Stimulated activated CD8-positive, alpha-beta memory T cell treated with anti-CD3 and anti-CD28 coated beads, Interleukin-4, amount 100 ng/mL, for 48 hours (primary cell): Measurements from ENCODE around the gene PCDHGA8.
"Not testable (repeated sequence)": the region's sequence is repeated elsewhere in the genome, so short reads cannot be mapped to it uniquely, and the experiment has no call there.

Source experiments
- DNase-seq: peaks from one replicate; pipeline ENCODE4 v3.0.0-alpha.2; 2020

Gene PCDHGA8

DNA sequence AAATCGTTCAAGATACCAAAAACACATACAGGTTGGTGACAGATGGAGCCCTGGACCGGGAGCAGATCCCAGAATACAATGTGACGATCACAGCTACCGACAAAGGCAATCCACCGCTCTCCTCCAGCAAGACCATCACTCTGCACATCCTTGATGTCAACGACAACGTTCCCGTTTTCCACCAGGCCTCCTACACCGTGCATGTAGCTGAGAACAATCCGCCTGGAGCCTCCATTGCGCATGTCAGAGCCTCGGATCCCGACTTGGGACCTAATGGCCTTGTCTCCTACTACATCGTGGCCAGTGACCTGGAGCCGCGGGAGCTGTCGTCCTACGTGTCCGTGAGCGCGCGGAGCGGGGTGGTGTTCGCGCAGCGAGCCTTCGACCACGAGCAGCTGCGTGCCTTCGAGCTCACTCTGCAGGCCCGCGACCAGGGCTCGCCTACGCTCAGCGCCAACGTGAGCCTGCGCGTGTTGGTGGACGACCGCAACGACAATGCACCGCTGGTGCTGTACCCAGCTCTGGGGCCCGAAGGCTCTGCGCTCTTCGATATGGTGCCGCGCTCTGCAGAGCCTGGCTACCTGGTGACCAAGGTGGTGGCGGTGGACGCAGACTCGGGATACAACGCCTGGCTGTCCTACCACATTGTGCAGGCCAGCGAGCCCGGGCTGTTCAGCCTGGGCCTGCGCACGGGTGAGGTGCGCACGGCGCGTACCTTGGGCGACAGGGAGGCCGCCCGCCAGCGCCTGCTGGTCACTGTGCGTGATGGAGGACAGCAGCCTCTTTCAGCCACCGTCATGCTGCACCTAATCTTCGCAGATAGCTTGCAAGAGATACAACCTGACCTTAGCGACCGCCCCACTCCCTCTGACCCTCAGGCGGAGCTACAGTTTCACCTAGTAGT lies 20.6 kb upstream of the PCDHGA8 start:
- no peak for DNase-seq

DNA sequence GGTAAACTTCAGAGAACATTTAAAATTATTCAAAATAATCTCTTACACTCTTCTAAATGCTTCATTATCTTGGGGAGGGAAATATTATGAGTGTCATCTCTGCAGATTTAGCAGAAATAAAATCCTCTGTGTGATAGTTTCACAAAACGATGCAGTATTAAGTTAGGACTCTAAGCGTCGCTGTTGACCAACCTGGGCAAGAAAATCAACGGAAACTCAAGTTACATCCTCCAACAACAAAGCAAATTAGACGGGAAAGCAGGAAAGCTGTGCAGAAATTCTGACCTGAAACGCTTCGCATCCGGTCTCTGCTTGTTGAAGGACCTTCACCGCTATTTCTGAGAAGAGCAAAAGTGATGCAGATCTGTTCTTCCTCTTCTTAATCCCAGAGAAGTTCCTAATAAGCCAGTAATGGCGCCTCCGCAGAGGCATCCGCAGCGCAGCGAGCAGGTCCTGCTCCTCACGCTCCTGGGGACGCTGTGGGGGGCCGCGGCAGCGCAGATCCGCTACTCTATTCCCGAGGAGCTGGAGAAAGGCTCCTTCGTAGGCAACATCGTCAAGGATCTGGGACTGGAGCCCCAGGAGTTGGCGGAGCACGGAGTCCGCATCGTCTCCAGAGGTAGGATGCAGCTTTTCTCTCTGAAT lies 18.6 kb upstream of the PCDHGA8 start, which contains the start of gene PCDHGA6:
Gene PCDHGA6 (plus strand): TSS at position 219 of the 645 bp plus-strand sequence. CDS start 193 bp downstream, at position 412.
- no peak for DNase-seq

DNA sequence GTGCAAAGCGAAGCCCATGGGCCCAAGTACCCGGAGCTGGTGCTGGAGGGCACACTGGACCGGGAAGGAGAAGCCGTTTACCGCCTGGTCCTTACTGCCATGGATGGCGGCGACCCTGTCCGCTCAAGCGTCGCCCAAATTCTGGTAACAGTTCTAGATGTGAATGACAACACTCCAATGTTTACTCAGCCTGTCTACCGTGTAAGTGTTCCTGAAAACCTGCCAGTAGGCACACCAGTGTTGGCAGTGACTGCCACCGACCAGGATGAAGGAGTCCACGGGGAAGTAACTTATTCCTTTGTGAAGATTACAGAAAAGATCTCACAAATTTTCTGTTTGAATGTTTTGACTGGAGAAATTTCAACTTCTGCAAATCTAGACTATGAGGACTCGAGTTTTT lies 17.8 kb upstream of the PCDHGA8 start:
- no peak for DNase-seq

DNA sequence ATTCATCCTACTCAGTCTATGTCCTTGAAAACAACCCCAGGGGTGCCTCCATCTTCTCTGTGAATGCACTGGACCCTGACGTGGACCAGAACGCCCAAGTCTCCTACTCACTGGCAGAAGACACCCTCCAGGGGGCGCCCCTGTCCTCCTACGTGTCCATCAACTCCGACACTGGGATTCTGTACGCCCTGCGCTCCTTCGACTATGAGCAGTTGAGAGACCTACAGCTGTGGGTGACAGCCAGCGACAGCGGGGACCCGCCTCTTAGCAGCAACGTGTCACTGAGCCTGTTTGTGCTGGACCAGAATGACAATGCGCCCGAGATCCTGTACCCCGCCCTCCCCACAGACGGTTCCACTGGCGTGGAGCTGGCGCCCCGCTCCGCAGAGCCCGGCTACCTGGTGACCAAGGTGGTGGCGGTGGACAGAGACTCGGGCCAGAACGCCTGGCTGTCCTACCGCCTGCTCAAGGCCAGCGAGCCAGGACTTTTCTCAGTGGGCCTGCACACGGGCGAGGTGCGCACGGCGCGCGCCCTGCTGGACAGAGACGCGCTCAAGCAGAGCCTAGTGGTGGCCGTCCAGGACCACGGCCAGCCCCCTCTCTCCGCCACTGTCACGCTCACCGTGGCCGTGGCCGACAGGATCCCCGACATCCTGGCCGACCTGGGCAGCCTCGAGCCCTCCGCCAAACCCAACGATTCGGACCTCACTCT lies 16.8 kb upstream of the PCDHGA8 start:
- not testable (repeated sequence) for DNase-seq

DNA sequence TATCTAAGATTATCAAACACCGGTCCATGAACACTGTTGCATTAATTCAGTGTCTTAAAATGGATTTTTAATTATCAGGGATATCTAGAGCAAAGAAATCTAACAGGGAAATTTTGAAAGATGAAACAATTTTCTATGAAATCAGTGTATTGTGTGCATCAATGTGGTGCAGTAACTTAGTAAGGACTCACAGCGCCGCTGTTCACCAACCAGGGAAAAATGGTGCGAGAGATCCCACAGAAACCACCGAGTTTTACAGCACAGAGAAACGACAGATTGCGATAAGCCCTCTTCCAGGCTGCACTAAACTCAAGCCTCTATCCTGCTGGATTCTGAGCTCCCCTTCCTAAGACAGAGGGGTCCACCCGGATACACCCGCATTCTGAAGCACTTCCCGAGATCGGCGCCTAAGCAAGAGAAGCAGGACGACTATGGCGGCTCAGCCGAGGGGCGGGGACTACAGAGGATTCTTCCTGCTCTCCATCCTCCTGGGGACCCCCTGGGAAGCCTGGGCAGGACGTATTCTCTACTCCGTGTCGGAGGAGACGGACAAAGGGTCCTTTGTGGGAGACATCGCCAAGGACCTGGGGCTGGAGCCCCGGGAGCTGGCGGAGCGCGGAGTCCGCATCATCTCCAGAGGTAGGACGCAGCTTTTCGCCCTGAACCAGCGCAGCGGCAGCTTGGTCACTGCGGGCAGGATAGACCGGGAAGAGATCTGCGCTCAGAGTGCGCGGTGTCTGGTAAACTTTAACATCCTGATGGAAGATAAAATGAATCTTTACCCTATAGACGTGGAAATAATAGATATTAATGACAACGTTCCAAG lies 9.8 kb upstream of the PCDHGA8 start, which contains the start of gene PCDHGA7:
Gene PCDHGA7 (plus strand): TSS at position 274 of the 826 bp plus-strand sequence. CDS start 158 bp downstream, at position 432.
- DNase-seq: no peak

DNA sequence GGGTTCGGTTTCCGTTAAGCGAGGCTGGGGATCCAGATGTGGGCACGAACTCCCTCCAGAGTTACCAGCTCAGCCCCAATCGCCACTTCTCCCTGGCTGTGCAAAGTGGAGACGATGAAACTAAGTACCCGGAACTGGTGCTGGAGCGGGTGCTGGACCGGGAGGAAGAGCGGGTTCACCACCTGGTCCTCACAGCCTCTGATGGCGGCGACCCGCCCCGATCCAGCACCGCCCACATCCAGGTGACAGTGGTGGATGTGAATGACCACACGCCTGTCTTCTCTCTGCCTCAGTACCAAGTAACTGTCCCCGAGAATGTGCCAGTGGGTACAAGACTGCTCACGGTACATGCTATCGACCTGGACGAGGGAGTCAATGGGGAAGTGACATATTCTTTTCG lies 9.1 kb upstream of the PCDHGA8 start:
- no peak for DNase-seq

DNA sequence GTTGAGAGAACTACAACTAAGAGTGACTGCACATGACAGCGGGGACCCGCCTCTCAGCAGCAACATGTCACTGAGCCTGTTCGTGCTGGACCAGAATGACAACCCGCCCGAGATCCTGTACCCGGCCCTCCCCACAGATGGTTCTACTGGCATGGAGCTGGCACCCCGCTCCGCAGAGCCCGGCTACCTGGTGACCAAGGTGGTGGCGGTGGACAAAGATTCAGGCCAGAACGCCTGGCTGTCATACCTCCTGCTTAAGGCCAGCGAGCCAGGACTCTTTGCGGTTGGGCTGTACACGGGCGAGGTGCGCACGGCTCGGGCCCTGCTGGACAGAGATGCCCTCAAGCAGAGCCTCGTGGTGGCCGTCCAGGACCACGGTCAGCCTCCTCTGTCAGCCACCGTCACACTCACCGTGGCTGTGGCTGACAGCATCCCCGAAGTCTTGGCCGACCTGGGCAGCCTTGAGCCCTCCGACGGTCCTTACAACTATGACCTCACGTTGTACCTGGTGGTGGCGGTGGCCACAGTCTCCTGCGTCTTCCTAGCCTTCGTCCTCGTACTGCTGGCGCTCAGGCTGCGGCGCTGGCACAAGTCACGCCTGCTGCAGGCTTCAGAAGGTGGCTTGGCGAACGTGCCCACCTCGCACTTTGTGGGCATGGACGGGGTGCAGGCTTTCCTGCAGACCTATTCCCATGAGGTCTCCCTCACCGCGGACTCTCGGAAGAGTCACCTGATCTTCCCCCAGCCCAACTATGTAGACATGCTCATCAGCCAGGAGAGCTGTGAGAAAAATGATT lies 7.8 kb upstream of the PCDHGA8 start:
- no peak for DNase-seq

DNA sequence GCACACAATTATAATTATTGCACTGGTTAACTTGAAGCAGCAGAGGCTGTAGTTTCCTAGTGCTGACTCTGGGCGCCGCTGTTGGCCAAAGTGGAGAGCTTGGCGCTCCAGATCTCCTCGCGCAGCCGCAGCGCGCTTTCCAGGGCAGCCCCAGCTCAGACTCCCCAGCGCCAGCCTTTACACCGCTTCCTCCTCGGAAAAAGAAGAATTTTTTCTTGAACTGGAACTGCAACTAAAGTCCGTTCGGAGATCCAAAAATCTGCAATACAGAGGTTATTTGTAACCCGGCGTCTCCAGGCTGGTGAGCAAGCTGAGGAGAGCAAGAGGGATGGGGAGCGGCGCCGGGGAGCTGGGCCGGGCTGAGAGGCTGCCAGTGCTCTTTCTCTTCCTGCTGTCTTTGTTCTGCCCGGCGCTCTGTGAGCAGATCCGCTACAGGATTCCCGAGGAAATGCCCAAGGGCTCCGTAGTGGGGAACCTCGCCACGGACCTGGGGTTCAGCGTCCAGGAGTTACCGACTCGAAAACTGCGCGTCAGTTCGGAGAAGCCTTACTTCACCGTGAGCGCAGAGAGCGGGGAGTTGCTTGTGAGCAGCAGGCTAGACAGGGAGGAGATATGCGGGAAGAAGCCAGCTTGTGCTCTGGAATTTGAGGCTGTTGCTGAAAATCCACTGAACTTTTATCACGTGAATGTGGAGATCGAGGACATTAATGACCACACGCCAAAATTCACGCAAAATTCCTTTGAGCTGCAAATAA lies 4.7 kb upstream of the PCDHGA8 start, which contains the start of gene PCDHGB4:
Gene PCDHGB4 (plus strand): TSS at position 142 of the 755 bp plus-strand sequence. CDS start 187 bp downstream, at position 329.
- peak; percentile 41 for DNase-seq

DNA sequence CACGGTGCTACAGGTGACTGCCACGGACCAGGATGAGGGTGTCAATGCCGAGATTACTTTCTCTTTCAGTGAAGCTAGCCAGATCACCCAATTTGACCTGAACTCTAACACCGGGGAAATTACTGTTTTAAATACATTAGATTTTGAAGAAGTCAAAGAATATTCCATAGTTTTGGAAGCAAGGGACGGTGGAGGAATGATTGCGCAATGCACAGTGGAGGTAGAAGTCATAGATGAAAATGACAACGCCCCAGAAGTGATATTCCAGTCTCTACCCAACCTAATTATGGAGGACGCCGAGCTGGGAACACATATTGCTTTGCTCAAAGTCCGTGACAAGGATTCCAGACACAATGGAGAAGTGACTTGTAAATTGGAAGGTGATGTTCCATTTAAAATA lies 3.8 kb upstream of the PCDHGA8 start:
- DNase-seq: no peak

DNA sequence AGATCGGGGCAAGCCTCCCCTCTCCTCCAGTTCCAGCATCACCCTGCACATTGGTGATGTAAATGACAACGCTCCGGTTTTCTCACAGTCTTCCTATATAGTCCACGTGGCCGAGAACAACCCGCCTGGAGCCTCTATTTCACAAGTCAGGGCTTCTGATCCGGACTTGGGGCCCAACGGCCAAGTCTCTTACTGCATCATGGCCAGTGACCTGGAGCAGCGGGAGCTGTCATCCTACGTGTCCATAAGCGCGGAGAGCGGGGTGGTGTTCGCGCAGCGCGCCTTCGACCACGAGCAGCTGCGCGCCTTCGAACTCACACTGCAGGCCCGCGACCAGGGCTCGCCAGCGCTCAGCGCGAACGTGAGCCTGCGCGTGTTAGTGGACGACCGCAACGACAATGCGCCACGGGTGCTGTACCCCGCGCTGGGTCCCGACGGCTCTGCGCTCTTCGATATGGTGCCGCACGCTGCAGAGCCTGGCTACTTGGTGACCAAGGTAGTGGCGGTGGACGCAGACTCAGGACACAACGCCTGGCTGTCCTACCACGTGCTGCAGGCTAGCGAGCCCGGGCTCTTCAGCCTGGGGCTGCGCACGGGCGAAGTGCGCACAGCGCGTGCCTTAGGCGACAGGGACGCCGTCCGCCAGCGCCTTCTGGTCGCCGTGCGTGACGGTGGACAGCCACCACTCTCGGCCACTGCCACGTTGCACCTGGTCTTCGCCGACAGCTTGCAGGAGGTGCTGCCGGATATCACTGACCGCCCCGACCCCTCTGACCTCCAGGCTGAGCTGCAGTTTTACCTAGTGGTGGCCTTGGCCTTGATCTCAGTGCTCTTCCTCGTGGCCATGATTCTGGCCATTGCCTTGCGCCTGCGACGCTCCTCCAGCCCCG lies 3.0 kb upstream of the PCDHGA8 start:
- no peak for DNase-seq

DNA sequence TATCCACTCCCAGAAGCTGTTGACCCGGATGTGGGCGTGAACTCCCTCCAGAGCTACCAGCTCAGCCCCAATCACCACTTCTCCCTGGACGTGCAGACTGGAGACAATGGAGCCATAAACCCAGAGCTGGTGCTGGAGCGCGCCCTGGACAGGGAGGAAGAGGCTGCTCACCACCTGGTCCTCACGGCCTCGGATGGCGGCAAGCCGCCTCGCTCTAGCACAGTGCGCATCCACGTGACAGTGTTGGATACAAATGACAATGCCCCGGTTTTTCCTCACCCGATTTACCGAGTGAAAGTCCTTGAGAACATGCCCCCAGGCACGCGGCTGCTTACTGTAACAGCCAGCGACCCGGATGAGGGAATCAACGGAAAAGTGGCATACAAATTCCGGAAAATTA lies 834 bp downstream of the PCDHGA8 start:
- no peak for DNase-seq

DNA sequence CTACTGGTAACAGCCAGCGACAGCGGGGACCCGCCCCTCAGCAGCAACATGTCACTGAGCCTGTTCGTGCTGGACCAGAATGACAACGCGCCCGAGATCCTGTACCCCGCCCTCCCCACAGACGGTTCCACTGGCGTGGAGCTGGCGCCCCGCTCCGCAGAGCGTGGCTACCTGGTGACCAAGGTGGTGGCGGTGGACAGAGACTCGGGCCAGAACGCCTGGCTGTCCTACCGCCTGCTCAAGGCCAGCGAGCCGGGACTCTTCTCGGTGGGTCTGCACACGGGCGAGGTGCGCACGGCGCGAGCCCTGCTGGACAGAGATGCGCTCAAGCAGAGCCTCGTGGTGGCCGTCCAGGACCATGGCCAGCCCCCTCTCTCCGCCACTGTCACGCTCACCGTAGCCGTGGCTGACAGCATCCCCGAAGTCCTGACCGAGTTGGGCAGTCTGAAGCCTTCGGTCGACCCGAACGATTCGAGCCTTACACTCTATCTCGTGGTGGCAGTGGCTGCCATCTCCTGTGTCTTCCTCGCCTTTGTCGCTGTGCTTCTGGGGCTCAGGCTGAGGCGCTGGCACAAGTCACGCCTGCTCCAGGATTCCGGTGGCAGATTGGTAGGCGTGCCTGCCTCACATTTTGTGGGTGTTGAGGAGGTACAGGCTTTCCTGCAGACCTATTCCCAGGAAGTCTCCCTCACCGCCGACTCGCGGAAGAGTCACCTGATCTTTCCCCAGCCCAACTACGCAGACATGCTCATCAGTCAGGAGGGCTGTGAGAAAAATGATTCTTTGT lies 2.2 kb downstream of the PCDHGA8 start:
- not testable (repeated sequence) for DNase-seq

DNA sequence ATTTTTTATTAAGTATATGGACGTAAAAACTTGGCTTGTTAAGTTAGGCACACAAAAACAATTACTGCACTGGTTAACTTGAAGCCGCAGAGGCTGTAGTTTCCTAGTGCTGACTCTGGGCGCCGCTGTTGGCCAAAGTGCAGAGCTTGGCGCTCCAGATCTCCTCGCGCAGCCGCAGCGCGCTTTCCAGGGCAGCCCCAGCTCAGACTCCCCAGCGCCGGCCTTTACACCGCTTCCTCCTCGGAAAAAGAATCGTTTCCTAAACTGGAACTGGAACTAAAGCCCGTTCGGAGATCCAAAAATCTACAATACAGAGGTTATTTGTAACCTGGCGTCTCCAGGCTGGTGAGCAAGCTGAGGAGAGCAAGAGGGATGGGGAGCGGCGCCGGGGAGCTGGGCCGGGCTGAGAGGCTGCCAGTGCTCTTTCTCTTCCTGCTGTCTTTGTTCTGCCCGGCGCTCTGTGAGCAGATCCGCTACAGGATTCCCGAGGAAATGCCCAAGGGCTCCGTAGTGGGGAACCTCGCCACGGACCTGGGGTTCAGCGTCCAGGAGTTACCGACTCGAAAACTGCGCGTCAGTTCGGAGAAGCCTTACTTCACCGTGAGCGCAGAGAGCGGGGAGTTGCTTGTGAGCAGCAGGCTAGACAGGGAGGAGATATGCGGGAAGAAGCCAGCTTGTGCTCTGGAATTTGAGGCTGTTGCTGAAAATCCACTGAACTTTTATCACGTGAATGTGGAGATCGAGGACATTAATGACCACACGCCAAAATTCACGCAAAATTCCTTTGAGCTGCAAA lies 5.5 kb downstream of the PCDHGA8 start, which contains the start of gene PCDHGB5:
Gene PCDHGB5 (plus strand): TSS at position 192 of the 796 bp plus-strand sequence. CDS start 181 bp downstream, at position 373.
- peak; percentile 52 for DNase-seq

DNA sequence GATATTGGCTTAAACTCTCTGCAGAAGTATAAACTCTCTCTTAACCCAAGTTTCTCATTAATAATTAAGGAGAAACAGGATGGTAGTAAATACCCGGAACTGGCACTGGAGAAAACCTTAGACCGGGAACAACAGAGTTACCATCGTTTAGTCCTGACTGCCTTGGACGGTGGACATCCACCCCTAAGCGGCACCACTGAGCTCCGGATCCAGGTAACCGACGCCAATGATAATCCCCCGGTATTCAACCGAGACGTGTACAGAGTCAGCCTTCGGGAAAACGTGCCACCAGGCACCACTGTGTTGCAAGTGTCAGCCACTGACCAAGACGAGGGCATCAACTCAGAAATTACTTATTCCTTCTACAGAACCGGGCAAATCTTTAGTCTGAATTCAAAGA lies 6.2 kb downstream of the PCDHGA8 start:
- DNase-seq: no peak

DNA sequence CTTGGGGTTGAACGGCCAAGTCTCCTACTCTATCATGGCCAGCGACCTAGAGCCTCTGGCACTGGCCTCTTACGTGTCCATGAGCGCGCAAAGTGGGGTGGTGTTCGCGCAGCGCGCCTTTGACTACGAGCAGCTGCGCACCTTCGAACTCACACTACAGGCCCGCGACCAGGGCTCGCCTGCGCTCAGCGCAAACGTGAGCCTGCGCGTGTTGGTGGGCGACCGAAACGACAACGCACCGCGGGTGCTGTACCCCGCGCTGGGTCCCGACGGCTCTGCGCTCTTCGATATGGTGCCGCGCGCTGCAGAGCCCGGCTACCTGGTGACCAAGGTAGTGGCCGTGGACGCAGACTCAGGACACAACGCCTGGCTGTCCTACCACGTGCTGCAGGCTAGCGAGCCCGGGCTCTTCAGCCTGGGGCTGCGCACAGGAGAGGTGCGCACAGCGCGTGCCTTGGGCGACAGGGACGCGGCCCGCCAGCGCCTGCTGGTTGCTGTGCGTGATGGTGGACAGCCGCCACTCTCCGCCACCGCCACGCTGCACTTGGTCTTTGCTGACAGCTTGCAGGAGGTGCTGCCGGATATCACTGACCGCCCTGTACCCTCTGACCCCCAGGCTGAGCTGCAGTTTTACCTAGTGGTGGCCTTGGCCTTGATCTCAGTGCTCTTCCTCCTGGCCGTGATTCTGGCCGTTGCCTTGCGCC lies 7.3 kb downstream of the PCDHGA8 start:
- DNase-seq: no peak

DNA sequence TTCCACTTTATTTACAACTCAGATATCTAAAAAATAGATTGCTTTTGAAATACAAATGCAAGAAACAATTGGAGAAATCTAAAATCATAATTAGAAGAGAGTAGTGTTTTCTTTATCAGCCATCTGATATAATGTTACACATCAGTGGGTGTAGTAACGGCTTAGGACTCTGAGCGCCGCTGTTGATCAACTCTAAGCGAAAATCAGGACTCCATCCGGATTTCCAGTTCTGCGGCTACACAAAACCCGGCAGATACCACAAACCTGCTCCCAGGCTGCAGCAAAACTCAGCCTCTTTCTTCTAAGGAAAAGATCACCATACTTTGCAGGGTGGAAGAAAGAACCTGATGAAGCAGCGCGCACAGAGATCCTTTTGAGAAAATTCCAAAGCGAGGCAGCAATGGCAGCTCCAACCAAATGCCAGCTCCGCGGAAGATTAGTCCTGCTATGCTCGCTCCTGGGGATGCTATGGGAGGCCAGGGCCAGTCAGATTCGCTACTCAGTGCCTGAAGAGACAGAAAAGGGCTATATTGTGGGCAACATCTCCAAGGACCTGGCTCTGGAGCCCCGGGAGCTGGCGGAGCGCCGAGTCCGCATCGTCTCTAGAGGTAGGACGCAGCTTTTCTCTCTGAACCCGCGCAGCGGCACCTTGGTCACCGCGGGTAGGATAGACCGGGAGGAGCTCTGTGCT lies 10.3 kb downstream of the PCDHGA8 start, which contains the start of gene PCDHGA9:
Gene PCDHGA9 (plus strand): TSS at position 226 of the 691 bp plus-strand sequence. CDS start 175 bp downstream, at position 401.
- DNase-seq: no peak
